SW 1271 (cell line): ENCODE data around the gene AUP1.
A peak's percentile ranks its signal among the peaks of the same experiment; 100 is the strongest.

ENCODE experiments used
- DNase-seq, 2 experiments: peaks; one replicate each; lab custom pipeline; 2025; lab: John Stamatoyannopoulos, UW

The AUP1 gene

GRCh38 chr2:74535440-74535965, 6.0 kb upstream of the AUP1 start:
- no peak for DNase-seq

DNA sequence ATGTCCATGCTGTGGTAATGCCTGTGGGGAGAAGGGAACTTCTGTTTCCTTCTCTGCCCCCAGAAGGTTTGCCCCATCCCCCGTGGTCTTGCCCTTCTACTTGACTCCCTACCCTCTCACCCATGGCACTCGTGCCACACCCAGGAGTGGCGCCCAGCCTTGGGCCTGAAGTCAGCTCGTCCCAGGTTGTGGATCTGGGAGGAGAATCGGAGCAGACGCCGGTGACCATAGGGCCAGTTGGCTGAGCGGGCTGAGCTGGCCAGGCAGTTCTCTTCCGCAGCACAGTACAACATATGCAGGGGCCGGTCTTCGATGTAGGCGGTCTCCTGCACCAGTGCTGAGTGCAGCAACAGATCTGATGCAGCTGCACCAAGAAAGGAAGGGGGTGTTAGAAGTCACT, 4.9 kb upstream of the AUP1 start:
- DNase-seq, result no peak

- DNase-seq, result no peak
Observed at GRCh38 chr2:74533464-74533863, 4.0 kb upstream of the AUP1 start.

GRCh38 chr2:74532222-74532621, 2.7 kb upstream of the AUP1 start:
- DNase-seq, result peak in 1 of 2 experiments; percentile 60

DNA sequence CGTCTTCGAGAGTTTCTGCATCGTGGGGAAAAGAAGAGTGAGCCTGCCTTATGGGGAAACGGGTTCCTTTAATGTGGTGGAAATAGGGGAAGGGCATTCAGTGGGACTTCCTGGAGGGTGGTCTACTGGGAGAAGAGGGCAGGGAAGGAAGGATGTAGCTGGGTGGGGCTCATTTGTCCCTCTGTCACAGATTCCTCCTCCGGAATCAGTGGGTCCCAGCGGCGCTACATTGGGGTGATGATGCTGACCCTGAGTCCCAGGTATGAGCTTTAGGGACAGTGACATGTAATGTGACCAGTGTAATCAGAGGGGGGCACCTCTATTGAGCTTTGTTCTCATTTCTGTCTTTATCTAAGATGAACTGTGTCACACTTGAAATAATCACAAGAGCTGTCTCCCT, 2.2 kb upstream of the AUP1 start:
- DNase-seq, result no peak

DNA sequence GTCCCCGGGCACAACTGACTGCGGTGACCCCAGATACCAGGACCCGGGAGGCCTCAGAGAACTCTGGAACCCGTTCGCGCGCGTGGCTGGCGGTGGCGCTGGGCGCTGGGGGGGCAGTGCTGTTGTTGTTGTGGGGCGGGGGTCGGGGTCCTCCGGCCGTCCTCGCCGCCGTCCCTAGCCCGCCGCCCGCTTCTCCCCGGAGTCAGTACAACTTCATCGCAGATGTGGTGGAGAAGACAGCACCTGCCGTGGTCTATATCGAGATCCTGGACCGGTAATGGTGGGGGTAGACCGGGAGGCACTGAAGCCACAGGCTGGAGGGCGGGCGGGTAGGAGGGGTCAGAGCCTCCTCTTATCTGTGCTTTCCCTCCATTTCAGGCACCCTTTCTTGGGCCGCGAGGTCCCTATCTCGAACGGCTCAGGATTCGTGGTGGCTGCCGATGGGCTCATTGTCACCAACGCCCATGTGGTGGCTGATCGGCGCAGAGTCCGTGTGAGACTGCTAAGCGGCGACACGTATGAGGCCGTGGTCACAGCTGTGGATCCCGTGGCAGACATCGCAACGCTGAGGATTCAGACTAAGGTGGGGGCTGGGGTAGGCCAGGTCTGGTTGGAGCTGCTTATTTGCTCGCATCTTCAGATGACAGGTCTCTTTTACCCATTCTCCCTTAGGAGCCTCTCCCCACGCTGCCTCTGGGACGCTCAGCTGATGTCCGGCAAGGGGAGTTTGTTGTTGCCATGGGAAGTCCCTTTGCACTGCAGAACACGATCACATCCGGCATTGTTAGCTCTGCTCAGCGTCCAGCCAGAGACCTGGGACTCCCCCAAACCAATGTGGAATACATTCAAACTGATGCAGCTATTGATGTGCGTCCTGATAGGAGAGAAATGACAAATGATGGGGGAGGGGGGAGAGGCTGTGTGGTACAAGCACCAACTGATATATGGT, 1.0 kb upstream of the AUP1 start:
- DNase-seq, result peak in 1 of 2 experiments; percentile 41

- DNase-seq, result no peak
Observed at GRCh38 chr2:74528600-74529356, 728 bp downstream of the AUP1 start.

GRCh38 chr2:74527741-74528140, 1.8 kb downstream of the AUP1 start:
- no peak for DNase-seq

DNA sequence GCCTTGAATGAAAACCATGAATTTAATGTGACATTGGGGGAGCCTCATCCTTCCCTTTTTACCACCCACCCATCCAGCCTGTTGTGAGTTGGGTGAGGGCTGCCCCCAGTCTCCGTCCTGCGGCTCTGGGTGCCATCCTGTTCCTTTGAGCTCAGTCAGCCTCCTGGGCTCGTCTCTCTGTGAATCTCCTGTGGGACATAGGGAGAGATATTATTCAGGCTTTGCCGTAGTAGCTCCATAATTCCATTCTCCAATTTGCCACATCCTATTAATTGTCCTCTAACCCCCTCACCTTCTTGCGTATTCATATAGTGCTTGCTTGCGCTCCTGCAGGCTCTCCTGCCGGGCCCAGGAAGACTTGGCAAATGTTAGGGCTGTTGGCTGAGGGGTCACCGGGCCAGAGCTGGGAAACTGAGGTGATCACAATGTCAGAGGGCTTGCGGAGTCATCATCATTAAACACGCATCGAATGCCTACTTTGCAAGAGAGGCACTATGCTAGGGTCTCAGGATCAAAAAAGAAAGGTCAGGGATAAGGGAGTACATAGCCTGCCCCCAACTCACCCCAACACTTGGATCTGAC, 2.8 kb downstream of the AUP1 start:
- no peak for DNase-seq

- DNase-seq, result peak in 1 of 2 experiments; percentile 50
Observed at GRCh38 chr2:74525717-74526648, 3.5 kb downstream of the AUP1 start, which contains the start of gene DQX1. TSS of gene DQX1 (minus strand) at chr2:74526231. CDS start at chr2:74525729, 502 bp downstream.

GRCh38 chr2:74524955-74525716, 4.4 kb downstream of the AUP1 start:
- DNase-seq, result no peak

DNA sequence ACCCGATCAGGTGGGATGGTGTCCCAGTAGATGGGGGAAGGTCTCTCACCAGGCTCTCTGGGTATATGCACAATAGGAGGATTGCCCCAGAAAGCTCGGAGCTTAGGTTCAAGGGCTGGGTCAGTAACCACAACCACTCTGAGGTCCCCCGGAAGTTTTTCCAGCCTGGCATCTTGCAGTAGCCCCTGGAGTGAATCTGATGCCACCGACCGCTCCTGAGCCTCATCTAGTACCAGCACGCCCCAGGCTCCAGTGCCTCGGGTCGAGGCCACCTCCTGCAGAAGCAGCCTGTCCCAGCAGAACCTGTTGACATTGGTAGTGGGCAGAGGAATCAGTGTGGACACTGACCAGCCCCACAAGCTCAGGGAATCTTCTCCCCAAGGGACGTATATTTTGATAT, 5.5 kb downstream of the AUP1 start:
- no peak for DNase-seq

DNA sequence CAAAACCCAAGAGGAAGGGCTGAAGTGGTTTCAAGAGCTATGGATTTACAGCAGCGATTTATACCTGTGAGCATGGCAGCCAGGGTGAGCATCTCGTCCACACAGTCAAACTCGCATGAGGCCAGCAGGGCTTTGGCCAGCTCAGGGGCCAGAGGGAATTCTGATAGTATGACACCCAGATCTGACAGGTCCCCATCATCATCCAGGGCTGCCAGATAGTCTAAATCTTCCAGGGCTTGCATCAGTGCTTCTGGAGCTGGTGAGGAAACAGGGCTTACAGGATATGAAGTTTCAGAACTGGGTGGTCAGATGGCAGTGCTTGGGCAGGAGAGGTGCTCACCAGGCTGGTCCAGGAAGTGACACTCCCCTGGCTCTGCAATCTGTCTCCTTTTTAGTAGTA, 7.0 kb downstream of the AUP1 start:
- no peak for DNase-seq

- no peak for DNase-seq
Observed at GRCh38 chr2:74516650-74517049, 12.9 kb downstream of the AUP1 start.

- DNase-seq, result peak in 1 of 2 experiments; percentile 19
Observed at GRCh38 chr2:74515981-74516633, 13.4 kb downstream of the AUP1 start.

DNA sequence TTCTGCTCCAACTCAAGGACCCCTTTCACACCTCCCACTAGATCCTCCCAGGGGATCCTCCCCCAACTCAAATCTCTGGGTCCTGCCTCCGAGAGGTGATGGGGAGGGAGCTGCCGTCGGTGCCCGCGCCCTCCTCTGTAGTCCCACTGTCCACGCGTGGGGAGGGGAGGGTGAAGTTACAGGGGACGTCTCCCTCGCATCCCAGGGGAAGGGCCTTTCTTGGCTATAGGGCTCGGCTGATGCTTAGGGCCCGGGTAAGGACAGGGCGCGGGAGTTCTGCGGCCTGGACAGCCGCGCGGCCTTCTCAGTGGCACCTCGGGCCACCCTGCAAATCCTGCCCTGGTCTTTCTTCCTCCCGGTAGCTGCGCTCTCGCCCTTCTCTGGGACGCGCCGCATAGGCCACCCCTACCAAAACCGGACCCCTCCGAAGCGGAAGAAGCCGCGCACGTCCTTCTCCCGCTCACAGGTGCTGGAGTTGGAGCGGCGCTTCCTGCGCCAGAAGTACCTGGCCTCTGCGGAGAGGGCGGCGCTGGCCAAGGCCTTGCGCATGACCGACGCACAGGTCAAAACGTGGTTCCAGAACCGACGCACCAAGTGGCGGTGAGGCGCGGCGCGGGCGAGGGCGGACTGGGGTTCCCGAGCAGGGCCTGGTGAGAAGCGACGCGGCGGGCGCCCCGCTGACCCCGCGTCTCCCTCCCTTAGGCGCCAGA, 14.1 kb downstream of the AUP1 start:
- DNase-seq, result no peak

- DNase-seq, result no peak
Observed at GRCh38 chr2:74514368-74515270, 14.9 kb downstream of the AUP1 start, which contains the start of gene TLX2. TSS of gene TLX2 (plus strand) at chr2:74514450. CDS start at chr2:74514807, 357 bp downstream.
